Nephron (organoid): ENCODE results near the gene WIPF3.

Experiments used
- H3K27ac Mint-ChIP-seq, 3 experiments: 2 replicates each; pipeline ENCODE4 v1.8.0; 2020; ENCODE audit warnings: mixed read lengths in 3 of 3, mild to moderate bottlenecking in 2 of 3, moderate library complexity in 1 of 3
- H3K27me3 Mint-ChIP-seq: 2 replicates; pipeline ENCODE4 v1.8.0; 2021; ENCODE audit warnings: low read depth, mild to moderate bottlenecking, moderate library complexity, mixed read lengths
- H3K36me3 Mint-ChIP-seq: 2 replicates; pipeline ENCODE4 v1.8.0; 2020; ENCODE audit warnings: low read depth, mixed read lengths
- H3K4me1 Mint-ChIP-seq: 2 replicates; pipeline ENCODE4 v1.8.0; 2020; ENCODE audit warnings: mixed read lengths
- H3K4me3 Mint-ChIP-seq, 3 experiments: 2 replicates each; pipeline ENCODE4 v1.8.0; 2020; ENCODE audit warnings: mild to moderate bottlenecking in 3 of 3, mixed read lengths in 3 of 3, moderate library complexity in 2 of 3
- H3K9me3 Mint-ChIP-seq: 2 replicates; pipeline ENCODE4 v1.8.0; 2020; ENCODE audit warnings: mixed read lengths
- CTCF ChIP-seq, 3 experiments: fragments of 200-600 bp; sonication (generic); IDR thresholded peaks; one replicate each; pipeline ENCODE4 v1.5.0; 2021; ENCODE audit warnings: antibody characterized with exemption in 3 of 3; ENCODE audit not compliant: unreplicated experiment in 3 of 3

WIPF3 gene

GRCh38 chr7:29843726-29844125 is 37.4 kb downstream of the WIPF3 start:
- H3K4me1 Mint-ChIP-seq: peaks cover 27% of the 10 kb centered on the region
- H3K27me3 Mint-ChIP-seq: peaks cover 7% of the 10 kb centered on the region
- no peaks in the 10 kb centered on the region for H3K9me3 Mint-ChIP-seq
- no peak overlapping the region for H3K4me3 Mint-ChIP-seq
- TF ChIP-seq CTCF (IDR thresholded peaks at IDR 0.05; ENCODE audit: unreplicated experiment in 3 of 3): no peak
- no peaks in the 10 kb centered on the region for H3K36me3 Mint-ChIP-seq
- no peak overlapping the region for H3K27ac Mint-ChIP-seq

- Mint-ChIP-seq H3K4me3 (no peak overlapping the region), H3K36me3 (no peaks in the 10 kb centered on the region), H3K4me1 (peaks cover 19% of the 10 kb centered on the region), H3K9me3 (no peaks in the 10 kb centered on the region), H3K27me3 (peaks cover 7% of the 10 kb centered on the region), H3K27ac (no peak overlapping the region)
- no peak for TF ChIP-seq CTCF (IDR thresholded peaks at IDR 0.05; ENCODE audit: unreplicated experiment in 3 of 3)
These were observed 38.3 kb downstream of the WIPF3 start for GRCh38 chr7:29844559-29844958.

- H3K4me1 Mint-ChIP-seq: peaks cover 9% of the 10 kb centered on the region
- H3K9me3 Mint-ChIP-seq: no peaks in the 10 kb centered on the region
- peaks cover 11% of the 10 kb centered on the region for H3K27me3 Mint-ChIP-seq
- no peak overlapping the region for H3K27ac Mint-ChIP-seq
- TF ChIP-seq CTCF (IDR thresholded peaks at IDR 0.05; ENCODE audit: unreplicated experiment in 3 of 3): no peak
- H3K4me3 Mint-ChIP-seq: no peak overlapping the region
- no peaks in the 10 kb centered on the region for H3K36me3 Mint-ChIP-seq
These were observed 41.2 kb downstream of the WIPF3 start for GRCh38 chr7:29847496-29847895.

GRCh38 chr7:29847916-29848315 is 41.6 kb downstream of the WIPF3 start:
- Mint-ChIP-seq H3K4me1 (peaks cover 13% of the 10 kb centered on the region), H3K4me3 (no peak overlapping the region), H3K27ac (no peak overlapping the region), H3K36me3 (no peaks in the 10 kb centered on the region), H3K27me3 (peaks cover 11% of the 10 kb centered on the region), H3K9me3 (no peaks in the 10 kb centered on the region)
- no peak for TF ChIP-seq CTCF (IDR thresholded peaks at IDR 0.05; ENCODE audit: unreplicated experiment in 3 of 3)

- no peak for TF ChIP-seq CTCF (IDR thresholded peaks at IDR 0.05; ENCODE audit: unreplicated experiment in 3 of 3)
- Mint-ChIP-seq H3K27me3 (peaks cover 11% of the 10 kb centered on the region), H3K27ac (no peak overlapping the region), H3K4me1 (peaks cover 21% of the 10 kb centered on the region), H3K36me3 (no peaks in the 10 kb centered on the region), H3K4me3 (no peak overlapping the region), H3K9me3 (no peaks in the 10 kb centered on the region)
These were observed 42.6 kb downstream of the WIPF3 start for GRCh38 chr7:29848941-29849340.

- H3K27me3 Mint-ChIP-seq: peaks cover 20% of the 10 kb centered on the region
- no peak overlapping the region for H3K27ac Mint-ChIP-seq
- no peaks in the 10 kb centered on the region for H3K9me3 Mint-ChIP-seq
- H3K4me1 Mint-ChIP-seq: peaks cover 44% of the 10 kb centered on the region
- no peaks in the 10 kb centered on the region for H3K36me3 Mint-ChIP-seq
- TF ChIP-seq CTCF (IDR thresholded peaks at IDR 0.05; ENCODE audit: unreplicated experiment in 3 of 3): no peak
- H3K4me3 Mint-ChIP-seq: no peak overlapping the region
These were observed 45.2 kb downstream of the WIPF3 start for GRCh38 chr7:29851487-29851886.
